ENCODE results near the gene ERC1.
A peak's percentile ranks its signal among the peaks of the same experiment; 100 is the strongest.

ERC1 gene

DNA sequence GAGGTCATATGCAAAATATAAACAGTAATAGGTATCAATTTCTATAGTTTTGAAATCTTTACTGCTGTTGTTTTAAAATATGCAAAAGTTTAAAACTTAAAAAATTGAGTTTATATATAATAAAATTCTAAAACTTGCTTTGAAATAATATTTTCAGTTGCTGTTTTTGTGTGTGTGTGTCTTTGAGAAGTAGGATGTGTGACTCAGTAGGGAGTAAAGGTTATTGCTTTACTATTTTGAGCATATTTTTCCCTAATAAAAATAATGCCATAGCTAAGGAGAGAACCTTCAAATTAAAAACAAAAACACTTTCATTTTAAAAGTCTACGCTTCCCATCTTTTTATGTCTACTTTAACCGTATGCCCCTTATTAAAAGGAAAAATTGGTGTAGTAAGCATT, 365.3 kb downstream of the ERC1 start:
- DNase-seq (ENCODE audit: low read depth): no peak
- no peak overlapping the region for H3K4me3 ChIP-seq (ENCODE audit: low read length)
- TF ChIP-seq, protein P1, sequence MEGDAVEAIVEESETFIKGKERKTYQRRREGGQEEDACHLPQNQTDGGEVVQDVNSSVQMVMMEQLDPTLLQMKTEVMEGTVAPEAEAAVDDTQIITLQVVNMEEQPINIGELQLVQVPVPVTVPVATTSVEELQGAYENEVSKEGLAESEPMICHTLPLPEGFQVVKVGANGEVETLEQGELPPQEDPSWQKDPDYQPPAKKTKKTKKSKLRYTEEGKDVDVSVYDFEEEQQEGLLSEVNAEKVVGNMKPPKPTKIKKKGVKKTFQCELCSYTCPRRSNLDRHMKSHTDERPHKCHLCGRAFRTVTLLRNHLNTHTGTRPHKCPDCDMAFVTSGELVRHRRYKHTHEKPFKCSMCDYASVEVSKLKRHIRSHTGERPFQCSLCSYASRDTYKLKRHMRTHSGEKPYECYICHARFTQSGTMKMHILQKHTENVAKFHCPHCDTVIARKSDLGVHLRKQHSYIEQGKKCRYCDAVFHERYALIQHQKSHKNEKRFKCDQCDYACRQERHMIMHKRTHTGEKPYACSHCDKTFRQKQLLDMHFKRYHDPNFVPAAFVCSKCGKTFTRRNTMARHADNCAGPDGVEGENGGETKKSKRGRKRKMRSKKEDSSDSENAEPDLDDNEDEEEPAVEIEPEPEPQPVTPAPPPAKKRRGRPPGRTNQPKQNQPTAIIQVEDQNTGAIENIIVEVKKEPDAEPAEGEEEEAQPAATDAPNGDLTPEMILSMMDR (IDR thresholded peaks at IDR 0.05; ENCODE audit: insufficient read depth, low read depth, low read length, missing control alignments): no peak

DNA sequence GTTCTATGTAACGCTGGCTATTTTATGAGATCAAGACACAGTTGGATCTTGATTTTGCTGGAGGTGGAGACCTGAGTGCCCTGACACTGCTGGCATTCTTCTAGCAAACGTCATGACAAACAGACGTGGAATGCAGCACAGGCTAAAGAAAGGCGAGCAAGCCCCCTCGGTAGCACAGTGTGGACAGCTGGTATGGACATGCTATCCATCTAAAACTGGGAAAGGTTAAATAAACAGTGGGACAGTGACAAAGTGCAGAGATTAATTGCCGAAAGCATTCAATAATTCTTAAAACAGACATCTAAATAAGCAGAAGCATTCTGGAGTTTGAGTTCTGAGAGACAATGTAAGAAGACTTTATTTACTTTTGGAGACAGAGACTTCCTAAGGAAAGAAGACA, 366.1 kb downstream of the ERC1 start:
- no peak for DNase-seq (ENCODE audit: low read depth)
- TF ChIP-seq, protein P1 (IDR thresholded peaks at IDR 0.05; ENCODE audit: insufficient read depth, low read depth, low read length, missing control alignments): no peak
- no peak overlapping the region for H3K4me3 ChIP-seq (ENCODE audit: low read length)

DNA sequence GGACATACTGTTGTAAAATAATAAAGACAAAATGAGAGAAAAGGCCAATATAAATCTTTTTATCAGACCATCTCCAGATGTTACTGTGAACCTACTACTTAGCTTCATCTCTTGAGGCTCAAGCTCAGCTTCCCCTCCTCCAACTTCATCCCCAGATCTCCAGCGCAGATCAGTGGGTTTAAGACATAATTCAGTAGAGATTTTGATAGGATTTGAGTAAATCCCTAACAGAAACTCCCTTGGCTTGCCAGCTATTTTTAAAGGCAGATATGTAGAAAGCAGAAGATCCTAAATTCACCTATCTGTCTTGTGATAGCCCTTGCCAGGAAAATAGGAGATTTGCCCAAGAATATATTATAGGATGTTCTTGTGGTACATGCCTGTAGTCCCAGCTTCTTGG, 366.7 kb downstream of the ERC1 start:
- no peak overlapping the region for H3K4me3 ChIP-seq (ENCODE audit: low read length)
- TF ChIP-seq, protein P1 (IDR thresholded peaks at IDR 0.05; ENCODE audit: insufficient read depth, low read depth, low read length, missing control alignments): no peak
- no peak for DNase-seq (ENCODE audit: low read depth)

DNA sequence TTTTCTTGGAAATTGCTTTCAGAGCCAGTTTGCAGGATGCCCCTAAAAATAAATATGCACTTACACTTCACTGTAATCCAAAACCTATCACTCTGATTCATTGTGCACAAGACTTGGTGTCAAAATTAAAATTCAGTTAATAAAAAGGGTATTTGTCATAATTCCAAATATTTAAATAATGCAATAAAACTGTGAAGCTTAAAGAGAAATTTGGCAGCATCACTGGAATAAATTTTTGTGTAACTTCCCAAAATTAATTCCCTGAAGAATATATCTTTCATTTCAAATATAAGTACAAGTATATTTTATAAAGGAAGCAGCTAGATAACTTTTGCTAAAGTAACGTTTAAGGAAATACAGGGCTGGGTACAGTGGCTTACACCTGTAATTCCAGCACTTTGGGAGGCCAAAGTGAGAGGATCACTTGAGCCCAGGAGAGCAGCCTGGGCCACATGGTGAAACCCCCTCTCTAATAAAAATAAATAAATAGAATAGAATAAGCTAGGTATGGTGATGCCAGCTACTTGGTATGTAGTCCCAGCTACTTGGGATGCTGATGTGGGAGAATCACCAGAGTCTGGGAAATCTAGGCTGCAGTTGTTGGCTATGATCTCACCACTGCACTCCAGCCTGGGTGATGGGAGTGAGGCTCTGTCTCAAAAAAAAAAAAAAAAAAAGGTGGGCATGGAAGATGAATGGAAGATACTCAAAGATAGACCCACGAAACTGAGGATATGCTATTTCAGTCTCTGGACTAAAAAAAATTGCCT, 369.6 kb downstream of the ERC1 start:
- DNase-seq (ENCODE audit: low read depth): peak; percentile 30
- TF ChIP-seq, protein P1 (IDR thresholded peaks at IDR 0.05; ENCODE audit: insufficient read depth, low read depth, low read length, missing control alignments): no peak
- no peak overlapping the region for H3K4me3 ChIP-seq (ENCODE audit: low read length)

DNA sequence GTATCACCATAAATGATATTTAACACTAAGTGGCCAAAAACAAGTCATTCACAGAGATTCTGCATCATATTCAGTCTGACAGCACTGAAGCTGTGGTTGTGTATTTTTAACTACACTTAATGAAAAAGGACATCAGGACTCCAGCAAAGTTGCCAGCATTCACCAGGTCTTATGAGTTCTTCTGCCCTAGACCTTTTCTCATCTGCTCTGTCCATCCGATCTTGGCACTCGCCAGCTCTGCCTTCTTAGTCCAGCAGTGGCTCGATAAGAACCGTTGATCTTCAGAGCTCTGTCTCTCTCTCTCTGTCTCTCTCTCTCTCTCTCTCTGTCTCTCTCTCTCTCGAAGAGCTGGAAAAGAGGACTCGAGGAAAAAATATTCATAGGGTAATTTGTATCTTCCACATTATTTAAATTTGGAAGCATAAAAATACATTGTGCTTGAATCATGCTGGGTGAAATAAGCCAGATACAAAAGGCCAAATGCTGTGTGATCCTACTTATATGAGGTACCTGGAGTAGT, 371.2 kb downstream of the ERC1 start:
- DNase-seq (ENCODE audit: low read depth): no peak
- TF ChIP-seq, protein P1 (IDR thresholded peaks at IDR 0.05; ENCODE audit: insufficient read depth, low read depth, low read length, missing control alignments): no peak
- no peak overlapping the region for H3K4me3 ChIP-seq (ENCODE audit: low read length)

DNA sequence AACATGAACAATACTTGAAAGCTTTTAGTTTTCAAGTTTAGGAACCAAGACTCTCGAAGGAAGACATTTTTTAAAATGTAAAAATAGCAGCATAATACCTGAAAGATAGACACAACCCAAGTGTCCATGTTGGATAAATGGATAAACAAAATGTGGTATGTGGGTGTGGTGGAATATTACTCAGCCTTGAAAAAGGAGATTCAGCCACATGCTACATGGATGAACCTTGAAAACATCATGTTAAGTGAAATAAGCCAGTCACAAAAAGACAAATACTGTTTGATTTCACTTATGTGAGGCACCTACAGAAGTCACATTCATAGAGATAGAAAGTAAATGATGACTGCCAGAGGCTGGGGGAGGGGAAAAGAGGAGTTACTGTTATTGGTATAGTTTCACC, 374.7 kb downstream of the ERC1 start:
- no peak for DNase-seq (ENCODE audit: low read depth)
- TF ChIP-seq, protein P1 (IDR thresholded peaks at IDR 0.05; ENCODE audit: insufficient read depth, low read depth, low read length, missing control alignments): no peak
- no peak overlapping the region for H3K4me3 ChIP-seq (ENCODE audit: low read length)
